Mucosa of rectum (tissue), 2 donors: ENCODE measurements around the gene CADPS2.

Experiments used
- H3K27ac ChIP-seq, 2 donors: one replicate each; pipeline ENCODE4 v1.7.0; 2013; ENCODE audit warnings: inconsistent platforms in 2 of 2, low read depth in 2 of 2, low read length in 2 of 2
- H3K27me3 ChIP-seq, 2 donors: one replicate each; pipeline ENCODE4 v1.7.0; 2013; ENCODE audit warnings: low read length in 2 of 2; ENCODE audit not compliant: control insufficient read depth in 2 of 2, insufficient read depth in 2 of 2
- H3K36me3 ChIP-seq, 2 donors: one replicate each; pipeline ENCODE4 v1.7.0; 2013; ENCODE audit warnings: low read length in 2 of 2; ENCODE audit not compliant: control insufficient read depth in 2 of 2, insufficient read depth in 2 of 2
- H3K4me1 ChIP-seq, 2 donors: one replicate each; pipeline ENCODE4 v1.7.0; 2013; ENCODE audit warnings: low read length in 2 of 2, mild to moderate bottlenecking in 1 of 2; ENCODE audit not compliant: control insufficient read depth in 2 of 2, insufficient read depth in 2 of 2
- H3K4me3 ChIP-seq, 2 donors: one replicate each; pipeline ENCODE4 v1.7.0; 2013; ENCODE audit warnings: low read length in 2 of 2
- H3K9ac ChIP-seq, 2 donors: one replicate each; pipeline ENCODE4 v1.7.0; 2013; ENCODE audit warnings: low read length in 2 of 2, low read depth in 1 of 2, mild to moderate bottlenecking in 1 of 2
- H3K9me3 ChIP-seq, 2 donors: one replicate each; pipeline ENCODE4 v1.7.0; 2013; ENCODE audit warnings: low read length in 2 of 2; ENCODE audit not compliant: control insufficient read depth in 2 of 2
- donor health status: healthy.
- donor health status: Normal muscosa, but diverticular disease.

Gene CADPS2

GRCh38 chr7:122756860-122757259, 129.4 kb downstream of the CADPS2 start:
- Histone ChIP-seq H3K4me3 (no peak overlapping the region), H3K4me1 (no peaks in the 10 kb centered on the region), H3K27me3 (no peaks in the 10 kb centered on the region), H3K9me3 (no peaks in the 10 kb centered on the region), H3K27ac (no peak overlapping the region), H3K36me3 (no peaks in the 10 kb centered on the region), H3K9ac (no peak overlapping the region)

GRCh38 chr7:122755696-122756095, 130.6 kb downstream of the CADPS2 start:
- Histone ChIP-seq H3K4me1 (no peaks in the 10 kb centered on the region), H3K27ac (no peak overlapping the region), H3K9ac (no peak overlapping the region), H3K27me3 (no peaks in the 10 kb centered on the region), H3K9me3 (no peaks in the 10 kb centered on the region), H3K36me3 (no peaks in the 10 kb centered on the region), H3K4me3 (no peak overlapping the region)

GRCh38 chr7:122752583-122752982, 133.7 kb downstream of the CADPS2 start:
- Histone ChIP-seq H3K27ac (no peak overlapping the region), H3K4me1 (no peaks in the 10 kb centered on the region), H3K27me3 (no peaks in the 10 kb centered on the region), H3K36me3 (no peaks in the 10 kb centered on the region), H3K9me3 (no peaks in the 10 kb centered on the region), H3K4me3 (no peak overlapping the region), H3K9ac (no peak overlapping the region)

- Histone ChIP-seq H3K9ac (no peak overlapping the region), H3K27me3 (no peaks in the 10 kb centered on the region), H3K9me3 (no peaks in the 10 kb centered on the region), H3K4me1 (no peaks in the 10 kb centered on the region), H3K4me3 (no peak overlapping the region), H3K27ac (no peak overlapping the region), H3K36me3 (no peaks in the 10 kb centered on the region)
Measured at GRCh38 chr7:122750389-122750788, 135.9 kb downstream of the CADPS2 start.

- no peaks in the 10 kb centered on the region for H3K9me3 ChIP-seq
- H3K4me1 ChIP-seq = no peaks in the 10 kb centered on the region
- H3K27ac ChIP-seq = no peak overlapping the region
- H3K9ac ChIP-seq = no peak overlapping the region
- H3K4me3 ChIP-seq = no peak overlapping the region
- H3K36me3 ChIP-seq = no peaks in the 10 kb centered on the region
- no peaks in the 10 kb centered on the region for H3K27me3 ChIP-seq
Measured at GRCh38 chr7:122748195-122748594, 138.1 kb downstream of the CADPS2 start.

- H3K36me3 ChIP-seq = no peaks in the 10 kb centered on the region
- H3K4me1 ChIP-seq = no peaks in the 10 kb centered on the region
Measured at GRCh38 chr7:122746948-122747347, 139.3 kb downstream of the CADPS2 start.

GRCh38 chr7:122743211-122743610, 143.0 kb downstream of the CADPS2 start:
- Histone ChIP-seq H3K4me3 (no peak overlapping the region), H3K9ac (no peak overlapping the region), H3K27ac (no peak overlapping the region), H3K4me1 (no peaks in the 10 kb centered on the region), H3K9me3 (no peaks in the 10 kb centered on the region), H3K27me3 (no peaks in the 10 kb centered on the region), H3K36me3 (no peaks in the 10 kb centered on the region)

More at GRCh38 chr7:122746948-122747347, 139.3 kb downstream of the CADPS2 start:
- Histone ChIP-seq H3K27ac (no peak overlapping the region), H3K9me3 (no peaks in the 10 kb centered on the region), H3K4me3 (no peak overlapping the region), H3K27me3 (no peaks in the 10 kb centered on the region), H3K9ac (no peak overlapping the region)

GRCh38 chr7:122738947-122739346, 147.3 kb downstream of the CADPS2 start:
- Histone ChIP-seq H3K4me3 (no peak overlapping the region), H3K9me3 (no peaks in the 10 kb centered on the region), H3K36me3 (no peaks in the 10 kb centered on the region), H3K27ac (no peak overlapping the region), H3K4me1 (no peaks in the 10 kb centered on the region), H3K9ac (no peak overlapping the region), H3K27me3 (no peaks in the 10 kb centered on the region)

GRCh38 chr7:122736183-122736582, 150.1 kb downstream of the CADPS2 start:
- H3K9me3 ChIP-seq = no peaks in the 10 kb centered on the region
- H3K4me3 ChIP-seq = no peak overlapping the region
- H3K4me1 ChIP-seq = no peaks in the 10 kb centered on the region
- H3K27me3 ChIP-seq = no peaks in the 10 kb centered on the region
- no peak overlapping the region for H3K9ac ChIP-seq
- H3K36me3 ChIP-seq = no peaks in the 10 kb centered on the region
- no peak overlapping the region for H3K27ac ChIP-seq

GRCh38 chr7:122727759-122728158, 158.5 kb downstream of the CADPS2 start:
- Histone ChIP-seq H3K4me3 (no peak overlapping the region), H3K27ac (no peak overlapping the region), H3K9ac (no peak overlapping the region), H3K36me3 (no peaks in the 10 kb centered on the region), H3K9me3 (no peaks in the 10 kb centered on the region), H3K27me3 (no peaks in the 10 kb centered on the region), H3K4me1 (no peaks in the 10 kb centered on the region)

- Histone ChIP-seq H3K4me3 (no peak overlapping the region), H3K9ac (no peak overlapping the region), H3K27ac (no peak overlapping the region), H3K36me3 (no peaks in the 10 kb centered on the region), H3K9me3 (no peaks in the 10 kb centered on the region), H3K27me3 (no peaks in the 10 kb centered on the region), H3K4me1 (no peaks in the 10 kb centered on the region)
Measured at GRCh38 chr7:122727354-122727753, 158.9 kb downstream of the CADPS2 start.
